Measurements from ENCODE around the gene CHI3L2. TPM values are rescaled to one million over a fixed set of nuclear protein-coding genes. Genes with fewer than 3 reads are reported as not detected.

Gene CHI3L2
- polyA plus RNA-seq, 5 donors: 0.21 to 0.97 (median 0.51) TPM

GRCh38 chr1:111219557-111220286, 7.8 kb upstream of the CHI3L2 start:
- DNase-seq: no peak

- no peak for DNase-seq
Measured at GRCh38 chr1:111220302-111220890, 7.1 kb upstream of the CHI3L2 start.

- no peak for DNase-seq
Measured at GRCh38 chr1:111221276-111221632, 6.3 kb upstream of the CHI3L2 start.

- no peak for DNase-seq
Measured at GRCh38 chr1:111221633-111222291, 5.8 kb upstream of the CHI3L2 start.

- DNase-seq: peak in 1 of 2 donors; percentile 29
Measured at GRCh38 chr1:111222308-111223125, 5.0 kb upstream of the CHI3L2 start.

GRCh38 chr1:111223126-111223685, 4.3 kb upstream of the CHI3L2 start:
- DNase-seq: no peak

- DNase-seq: no peak
Measured at GRCh38 chr1:111225091-111225490, 2.4 kb upstream of the CHI3L2 start.

GRCh38 chr1:111225717-111226400, 1.7 kb upstream of the CHI3L2 start:
- no peak for DNase-seq

- DNase-seq: no peak
Measured at GRCh38 chr1:111227851-111228747, 586 bp downstream of the CHI3L2 start.

- DNase-seq: no peak
Measured at GRCh38 chr1:111228748-111229126, 1.2 kb downstream of the CHI3L2 start.

- no peak for DNase-seq
Measured at GRCh38 chr1:111232134-111232533, 4.6 kb downstream of the CHI3L2 start.

- DNase-seq: no peak
Measured at GRCh38 chr1:111234258-111234657, 6.7 kb downstream of the CHI3L2 start.

GRCh38 chr1:111234866-111235265, 7.4 kb downstream of the CHI3L2 start:
- DNase-seq: no peak

- no peak for DNase-seq
Measured at GRCh38 chr1:111236379-111236778, 8.9 kb downstream of the CHI3L2 start.

GRCh38 chr1:111236806-111237205, 9.3 kb downstream of the CHI3L2 start:
- no peak for DNase-seq

- no peak for DNase-seq
Measured at GRCh38 chr1:111238056-111238795, 10.7 kb downstream of the CHI3L2 start.

- DNase-seq: no peak
Measured at GRCh38 chr1:111241797-111242196, 14.3 kb downstream of the CHI3L2 start.

- no peak for DNase-seq
Measured at GRCh38 chr1:111242805-111243523, 15.5 kb downstream of the CHI3L2 start.
